OCI-LY1 (cell line): ENCODE measurements around the gene ARHGEF28.

Experiments used
- H2AFZ ChIP-seq: fragments of 200-600 bp; sonication (generic), shearing (Covaris generic); 2 replicates; pipeline ENCODE4 v1.6.0; 2014; ENCODE audit warnings: antibody characterized with exemption, mild to moderate bottlenecking, low read length
- H3F3A ChIP-seq: fragments of 200-600 bp; sonication (generic), shearing (Covaris generic); 2 replicates; pipeline ENCODE4 v1.6.0; 2014; ENCODE audit warnings: mild to moderate bottlenecking, antibody characterized with exemption, low read length, moderate library complexity; ENCODE audit not compliant: insufficient read depth
- H3K27ac ChIP-seq: fragments of 200-600 bp; sonication (generic); 2 replicates; pipeline ENCODE4 v1.5.1; 2014; ENCODE audit warnings: low read length, mixed run types, mild to moderate bottlenecking, low read depth; ENCODE audit not compliant: poor library complexity, severe bottlenecking
- H3K27me3 ChIP-seq: fragments of 200-600 bp; sonication (generic); 2 replicates; pipeline ENCODE4 v1.6.0; 2014; ENCODE audit warnings: antibody characterized with exemption, mild to moderate bottlenecking, low read length, moderate library complexity; ENCODE audit not compliant: insufficient read depth
- H3K36me3 ChIP-seq: fragments of 200-600 bp; sonication (generic); 2 replicates; pipeline ENCODE4 v1.6.1; 2014; ENCODE audit warnings: mild to moderate bottlenecking, antibody characterized with exemption, low read length, moderate library complexity, mixed read lengths; ENCODE audit not compliant: insufficient read depth
- H3K4me1 ChIP-seq: fragments of 200-600 bp; sonication (generic); 2 replicates; pipeline ENCODE4 v1.5.1; 2014; ENCODE audit warnings: mild to moderate bottlenecking, low read length, moderate library complexity; ENCODE audit not compliant: insufficient read depth, severe bottlenecking
- H3K4me2 ChIP-seq: fragments of 200-600 bp; sonication (generic), shearing (Covaris generic); 2 replicates; pipeline ENCODE4 v1.6.1; 2014; ENCODE audit warnings: low read length
- H3K4me3 ChIP-seq: fragments of 200-600 bp; sonication (generic); 2 replicates; pipeline ENCODE4 v1.5.1; 2014; ENCODE audit warnings: low read length, low read depth, mild to moderate bottlenecking, mixed read lengths; ENCODE audit not compliant: poor library complexity, severe bottlenecking
- H3K79me2 ChIP-seq: fragments of 200-600 bp; shearing (Covaris generic); 2 replicates; pipeline ENCODE4 v1.6.1; 2016; ENCODE audit warnings: mixed run types, low read length, mixed read lengths; ENCODE audit not compliant: insufficient read depth
- H3K9ac ChIP-seq: fragments of 200-600 bp; sonication (generic), shearing (Covaris generic); 2 replicates; pipeline ENCODE4 v1.6.1; 2014; ENCODE audit warnings: mild to moderate bottlenecking, low read length, mixed read lengths
- H3K9me2 ChIP-seq: fragments of 200-600 bp; sonication (generic), shearing (Covaris generic); 2 replicates; pipeline ENCODE4 v1.6.1; 2014; ENCODE audit warnings: low read depth, mild to moderate bottlenecking, low read length, mixed read lengths
- H3K9me3 ChIP-seq: fragments of 200-600 bp; shearing (Covaris generic); 2 replicates; pipeline ENCODE4 v1.6.1; 2014; ENCODE audit warnings: low read length, mixed read lengths
- H4K20me1 ChIP-seq: fragments of 200-600 bp; sonication (generic), shearing (Covaris generic); 2 replicates; pipeline ENCODE4 v1.6.0; 2016; ENCODE audit warnings: mild to moderate bottlenecking, low read length; ENCODE audit not compliant: insufficient read depth
- CTCF ChIP-seq: fragments of 200-600 bp; sonication (generic), shearing (Covaris generic); IDR thresholded peaks from 2 replicates; pipeline ENCODE4 v1.5.1; 2017; ENCODE audit warnings: mild to moderate bottlenecking, antibody characterized with exemption, low read length, moderate library complexity, mixed read lengths
- EZH2 ChIP-seq: fragments of 200-600 bp; sonication (generic), shearing (Covaris generic); IDR thresholded peaks from 2 replicates; pipeline ENCODE4 v1.8.0; 2017; ENCODE audit warnings: borderline replicate concordance, mixed run types, mild to moderate bottlenecking, antibody characterized with exemption, low read length, moderate library complexity, mixed read lengths

ARHGEF28 gene

GRCh38 chr5:73626814-73627313 lies 868 bp downstream of the ARHGEF28 start:
- Histone ChIP-seq H3K27me3 (no peaks in the 10 kb centered on the region), H3K9me3 (no peaks in the 10 kb centered on the region), H3K4me1 (no peaks in the 10 kb centered on the region), H3K4me2 (no peak overlapping the region), H4K20me1 (no peaks in the 10 kb centered on the region), H3F3A (no peaks in the 10 kb centered on the region), H3K4me3 (no peak overlapping the region), H3K9ac (no peak overlapping the region), H3K79me2 (no peaks in the 10 kb centered on the region), H3K27ac (no peak overlapping the region), H3K36me3 (no peaks in the 10 kb centered on the region), H3K9me2 (no peaks in the 10 kb centered on the region), H2AFZ (no peak overlapping the region)
- TF ChIP-seq EZH2 (no peak), CTCF (no peak)

GRCh38 chr5:73629456-73629855 lies 3.5 kb downstream of the ARHGEF28 start:
- Histone ChIP-seq H3K27me3 (no peaks in the 10 kb centered on the region), H3K9ac (no peak overlapping the region), H3K4me2 (no peak overlapping the region), H3K9me2 (no peaks in the 10 kb centered on the region), H4K20me1 (no peaks in the 10 kb centered on the region), H3K79me2 (no peaks in the 10 kb centered on the region), H3K36me3 (no peaks in the 10 kb centered on the region), H3K27ac (no peak overlapping the region), H2AFZ (no peak overlapping the region), H3K9me3 (no peaks in the 10 kb centered on the region), H3K4me3 (no peak overlapping the region), H3K4me1 (no peaks in the 10 kb centered on the region), H3F3A (no peaks in the 10 kb centered on the region)
- TF ChIP-seq EZH2 (no peak), CTCF (no peak)

- no peak overlapping the region for H3K9ac ChIP-seq
- H3K36me3 ChIP-seq: no peaks in the 10 kb centered on the region
- H3F3A ChIP-seq: no peaks in the 10 kb centered on the region
- no peaks in the 10 kb centered on the region for H4K20me1 ChIP-seq
- H3K4me1 ChIP-seq: no peaks in the 10 kb centered on the region
- H3K27me3 ChIP-seq: no peaks in the 10 kb centered on the region
- TF ChIP-seq CTCF (no peak), EZH2 (no peak)
- H3K4me3 ChIP-seq: no peak overlapping the region
- no peak overlapping the region for H2AFZ ChIP-seq
- H3K9me2 ChIP-seq: no peaks in the 10 kb centered on the region
- no peaks in the 10 kb centered on the region for H3K79me2 ChIP-seq
- H3K9me3 ChIP-seq: no peaks in the 10 kb centered on the region
- no peak overlapping the region for H3K4me2 ChIP-seq
- no peak overlapping the region for H3K27ac ChIP-seq
Observed at GRCh38 chr5:73630765-73631164, 4.8 kb downstream of the ARHGEF28 start.
